Large intestine (tissue), 3 donors: ENCODE data around the gene SLC15A3. TPM values are rescaled to one million over a fixed set of nuclear protein-coding genes. Genes with fewer than 3 reads are reported as not detected.
"Not testable (repeated sequence)": the region's sequence is repeated elsewhere in the genome, so short reads cannot be mapped to it uniquely, and the experiment has no call there.

Experiments
- DNase-seq, 2 donors: peaks; one replicate each; pipeline versions ENCODE4 v3.0.0 to v3.0.0-alpha.2; 2013
- H3K27ac ChIP-seq: one replicate; pipeline ENCODE4 v1.5.1; 2013; ENCODE audit warnings: low read length
- H3K27me3 ChIP-seq: 2 replicates; pipeline ENCODE4 v1.6.1; 2013; ENCODE audit warnings: low read length; ENCODE audit not compliant: control insufficient read depth, insufficient read depth
- H3K36me3 ChIP-seq: 2 replicates; pipeline ENCODE4 v1.6.1; 2013; ENCODE audit warnings: low read length; ENCODE audit not compliant: control insufficient read depth, insufficient read depth
- H3K4me1 ChIP-seq: one replicate; pipeline ENCODE4 v1.6.1; 2013; ENCODE audit warnings: low read length; ENCODE audit not compliant: control insufficient read depth, insufficient read depth
- H3K4me3 ChIP-seq: one replicate; pipeline ENCODE4 v1.5.1; 2013; ENCODE audit warnings: low read length
- H3K9me3 ChIP-seq: one replicate; pipeline ENCODE4 v1.6.1; 2013; ENCODE audit warnings: mild to moderate bottlenecking, low read depth, low read length, moderate library complexity; ENCODE audit not compliant: control insufficient read depth
- WGBS: methylation state at CpG from one replicate; pipeline ENCODE4 v1.1.5; 2013; ENCODE audit warnings: low lambda C conversion rate; ENCODE audit not compliant: insufficient coverage; 5-methylcytosine and 5-hydroxymethylcytosine counted together
- polyA plus RNA-seq: library from polyadenylated mRNA; unstranded; fragments of 120-200 nt; gene quantifications from one replicate; pipeline ENCODE4 v1.2.1, GENCODE V29; 2013

The SLC15A3 gene
- polyA plus RNA-seq, 1 donor: 19.8 TPM

GRCh38 chr11:60915248-60915914, 36.6 kb downstream of the SLC15A3 start:
- Histone ChIP-seq H3K27me3 (peaks cover 2% of the 10 kb centered on the region), H3K36me3 (peaks cover 10% of the 10 kb centered on the region), H3K27ac (peak overlapping the region; percentile 24), H3K9me3 (no peaks in the 10 kb centered on the region), H3K4me3 (peak overlapping the region; percentile 71), H3K4me1 (peaks cover 20% of the 10 kb centered on the region)
- WGBS: 0% methylated on average over 1 of the region's 17 CpGs
- peak in 1 of 2 donors; percentile 55 for DNase-seq

- H3K4me3 ChIP-seq: peak overlapping the region; percentile 71
- H3K27ac ChIP-seq: peak overlapping the region; percentile 87
- H3K9me3 ChIP-seq: no peaks in the 10 kb centered on the region
- H3K36me3 ChIP-seq: peaks cover 4% of the 10 kb centered on the region
- peaks cover 20% of the 10 kb centered on the region for H3K4me1 ChIP-seq
- 0% methylated on average over 4 of the region's 31 CpGs for WGBS
- peaks cover 4% of the 10 kb centered on the region for H3K27me3 ChIP-seq
- peak in 1 of 2 donors; percentile 66 for DNase-seq
Observed at GRCh38 chr11:60914633-60915247, 37.2 kb downstream of the SLC15A3 start.

- WGBS: 0% methylated on average over 4 of the region's 70 CpGs
- H3K27me3 ChIP-seq: peaks cover 4% of the 10 kb centered on the region
- peak; percentile 84 to 93 for DNase-seq
- H3K27ac ChIP-seq: peak within 1 kb of the TSS; percentile 87
- H3K36me3 ChIP-seq: peaks cover 2% of the 10 kb centered on the region
- peaks cover 20% of the 10 kb centered on the region for H3K4me1 ChIP-seq
- H3K4me3 ChIP-seq: peak within 1 kb of the TSS; percentile 71
- no peaks in the 10 kb centered on the region for H3K9me3 ChIP-seq
Observed at GRCh38 chr11:60913793-60914632, 38.0 kb downstream of the SLC15A3 start, which contains the start of gene TMEM109. TSS of gene TMEM109 (plus strand) at chr11:60914158. CDS start at chr11:60919694, 5,536 bp downstream.

DNA sequence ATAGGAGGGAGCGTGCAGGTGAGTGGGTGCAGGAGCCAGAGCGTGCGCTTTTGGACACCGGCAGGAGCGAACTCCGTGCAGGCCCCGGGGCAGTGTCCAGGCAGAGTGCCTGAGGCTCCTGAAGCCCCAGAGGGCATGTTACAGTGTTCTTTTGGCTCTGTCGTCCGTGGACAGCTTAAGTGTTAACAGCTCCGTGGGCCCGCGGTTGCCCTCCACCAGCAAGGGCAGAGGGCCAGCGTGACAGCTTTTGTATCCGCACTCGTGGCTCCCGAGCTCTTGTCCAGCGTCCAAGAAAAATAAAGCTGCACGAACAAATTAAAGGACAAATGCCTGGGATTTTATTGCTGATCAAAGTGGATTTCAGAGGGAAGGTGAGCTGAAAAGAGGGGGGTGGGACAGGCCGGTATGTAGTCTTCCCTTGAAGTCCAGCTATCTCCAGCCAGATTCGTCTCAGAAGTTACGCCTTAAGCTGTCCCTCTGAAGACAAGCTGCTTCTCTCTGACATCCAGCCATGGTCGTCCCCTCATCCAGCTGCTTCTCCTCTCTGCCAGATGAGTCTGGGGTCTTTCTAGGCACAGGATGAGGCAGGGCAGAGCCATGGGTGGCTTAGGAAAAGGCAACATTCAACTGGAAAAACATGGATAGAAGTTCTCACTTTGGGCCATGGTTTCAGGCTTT, 39.0 kb downstream of the SLC15A3 start:
- Histone ChIP-seq H3K27ac (no peak overlapping the region), H3K27me3 (peaks cover 4% of the 10 kb centered on the region), H3K9me3 (no peaks in the 10 kb centered on the region), H3K4me1 (peaks cover 20% of the 10 kb centered on the region), H3K4me3 (no peak overlapping the region), H3K36me3 (peaks cover 2% of the 10 kb centered on the region)
- WGBS: 98% methylated on average over 5 of the region's 22 CpGs
- DNase-seq: no peak

DNA sequence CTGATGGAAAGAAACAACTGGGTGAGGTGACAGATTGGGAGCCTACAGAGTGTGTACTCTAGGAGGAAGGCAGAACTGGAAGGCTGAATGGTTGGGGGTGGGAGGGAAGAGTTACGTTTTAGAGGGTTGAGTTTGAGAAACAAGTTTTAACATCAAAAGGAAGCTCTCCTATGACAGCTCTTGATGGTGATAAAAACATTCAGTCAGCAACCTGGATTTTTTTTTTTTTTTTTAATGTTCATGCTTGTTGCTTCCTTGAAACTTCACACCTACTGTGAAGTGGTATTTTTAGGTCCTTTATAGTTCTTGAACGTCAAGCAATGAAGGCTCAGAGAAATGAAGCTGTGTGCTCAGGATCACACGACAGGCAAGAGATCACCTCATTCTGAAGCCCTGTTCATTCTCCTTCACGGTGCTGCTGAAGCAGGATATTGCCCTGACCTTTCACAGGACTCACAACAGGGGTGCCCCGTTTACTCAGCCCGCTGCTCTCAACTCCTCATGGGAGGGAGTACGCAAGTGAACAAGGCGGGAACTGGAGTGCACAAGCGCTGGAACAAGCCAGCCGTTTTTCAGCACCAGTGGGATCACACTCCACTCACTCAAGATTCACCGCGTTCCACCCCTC, 39.6 kb downstream of the SLC15A3 start:
- Histone ChIP-seq H3K27me3 (peaks cover 4% of the 10 kb centered on the region), H3K4me1 (peaks cover 20% of the 10 kb centered on the region), H3K27ac (no peak overlapping the region), H3K36me3 (peaks cover 2% of the 10 kb centered on the region), H3K9me3 (no peaks in the 10 kb centered on the region), H3K4me3 (no peak overlapping the region)
- WGBS: 83% methylated on average over 1 of the region's 12 CpGs
- no peak for DNase-seq

DNA sequence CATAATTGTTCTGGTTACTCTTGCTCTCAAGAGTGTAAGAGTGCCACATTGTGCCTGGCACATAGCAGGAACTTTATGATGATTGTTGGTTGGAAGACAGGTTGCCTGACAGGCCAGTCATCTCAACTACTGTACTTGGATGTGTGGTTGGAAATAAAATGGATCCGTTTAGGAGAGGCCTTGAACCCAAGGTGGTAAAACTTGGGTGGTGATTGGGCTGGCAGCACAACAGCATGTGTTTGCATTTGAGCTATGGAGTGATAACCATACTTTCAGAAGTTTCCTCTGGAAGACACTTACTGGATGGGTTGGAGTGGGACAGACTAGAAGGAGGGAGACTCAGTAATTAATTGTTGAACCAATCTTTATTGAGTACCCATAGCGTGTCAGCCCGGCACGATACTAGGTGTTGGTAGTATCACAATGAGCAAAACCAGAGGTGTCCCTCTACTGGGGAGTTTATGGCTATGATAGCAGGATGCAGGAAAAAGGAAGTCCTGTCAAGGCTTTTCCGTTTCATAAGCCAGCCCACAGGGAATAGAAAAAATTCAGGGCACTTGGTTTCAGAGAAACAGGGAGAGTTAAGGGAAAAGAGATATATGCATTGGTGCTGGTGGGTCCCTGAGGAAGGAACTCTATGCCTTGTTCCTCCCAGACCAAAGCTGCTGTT, 41.1 kb downstream of the SLC15A3 start:
- Histone ChIP-seq H3K36me3 (no peaks in the 10 kb centered on the region), H3K4me3 (no peak overlapping the region), H3K9me3 (no peaks in the 10 kb centered on the region), H3K4me1 (peaks cover 21% of the 10 kb centered on the region), H3K27me3 (peaks cover 4% of the 10 kb centered on the region), H3K27ac (no peak overlapping the region)
- DNase-seq: no peak
- no CpG with 5 or more reads among the region's 5 CpGs for WGBS

DNA sequence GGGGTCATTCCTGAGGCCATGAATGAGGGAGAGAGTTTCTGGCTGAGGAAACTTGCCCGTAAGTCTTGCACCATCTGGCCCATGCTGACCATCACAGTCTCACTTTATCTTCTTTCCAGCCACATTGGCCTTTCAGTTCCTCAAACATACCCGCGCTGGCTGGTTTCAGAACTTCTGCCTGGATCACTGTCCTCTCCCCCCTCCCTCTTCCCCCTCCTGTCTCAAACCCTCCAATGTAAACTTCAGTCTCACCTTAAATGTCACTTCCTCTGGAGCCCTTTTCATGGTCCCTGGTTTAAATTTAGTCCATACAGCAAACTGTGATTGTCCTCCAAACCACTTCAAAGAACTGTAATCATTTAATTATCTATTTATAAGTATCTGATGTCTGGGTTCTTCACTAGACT, 41.7 kb downstream of the SLC15A3 start:
- WGBS: no CpG with 5 or more reads among the region's 3 CpGs
- Histone ChIP-seq H3K27me3 (peaks cover 4% of the 10 kb centered on the region), H3K36me3 (no peaks in the 10 kb centered on the region), H3K9me3 (no peaks in the 10 kb centered on the region), H3K4me3 (no peak overlapping the region), H3K4me1 (peaks cover 15% of the 10 kb centered on the region), H3K27ac (no peak overlapping the region)
- DNase-seq: no peak

DNA sequence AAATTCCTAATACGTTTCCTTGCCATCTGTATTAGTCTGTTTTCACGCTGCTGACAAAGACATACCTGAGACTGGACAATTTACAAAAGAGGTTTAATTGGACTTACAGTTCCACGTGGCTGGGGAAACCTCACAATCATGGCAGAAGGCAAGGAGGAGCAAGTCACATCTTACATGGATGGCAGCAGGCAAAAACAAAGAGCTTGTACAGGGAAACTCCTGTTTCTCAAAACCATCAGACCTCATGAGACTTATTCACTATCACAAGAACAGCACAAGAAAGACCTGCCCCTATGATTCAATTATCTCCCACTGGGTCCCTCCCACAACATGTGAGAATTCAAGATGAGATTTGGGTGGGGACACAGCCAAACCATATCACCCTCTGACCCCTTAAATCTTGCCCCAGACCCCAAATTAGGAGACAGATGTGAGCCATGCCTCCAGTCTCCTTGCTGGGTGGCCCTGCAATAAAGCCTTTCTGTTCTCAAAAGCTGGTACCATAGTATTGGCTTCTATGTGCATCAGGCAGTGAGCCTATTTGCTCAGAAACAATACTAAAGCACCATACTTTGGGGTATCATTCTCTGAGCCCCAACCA, 42.2 kb downstream of the SLC15A3 start:
- DNase-seq: not testable (repeated sequence)

GRCh38 chr11:60908803-60909202, 43.2 kb downstream of the SLC15A3 start:
- DNase-seq: no peak
- no peak overlapping the region for H3K27ac ChIP-seq
- no peaks in the 10 kb centered on the region for H3K9me3 ChIP-seq
- WGBS: no CpG with 5 or more reads among the region's 1 CpG
- peaks cover 4% of the 10 kb centered on the region for H3K36me3 ChIP-seq
- H3K27me3 ChIP-seq: peaks cover 4% of the 10 kb centered on the region
- no peak overlapping the region for H3K4me3 ChIP-seq
- H3K4me1 ChIP-seq: peaks cover 20% of the 10 kb centered on the region

More for the DNA sequence above, 42.2 kb downstream of the SLC15A3 start:
- not testable (repeated sequence) for H3K27ac ChIP-seq, H3K27me3 ChIP-seq, H3K36me3 ChIP-seq, H3K9me3 ChIP-seq, H3K4me3 ChIP-seq
- H3K4me1 ChIP-seq: peaks cover 16% of the 10 kb centered on the region
- 40% methylated on average over 1 of the region's 3 CpGs for WGBS
